ENCODE data around the gene STK4.

STK4 gene

GRCh38 chr20:45091366-45091765, 125.1 kb downstream of the STK4 start:
- DNase-seq: no peak

GRCh38 chr20:45092898-45093297, 126.6 kb downstream of the STK4 start:
- no peak for DNase-seq

DNA sequence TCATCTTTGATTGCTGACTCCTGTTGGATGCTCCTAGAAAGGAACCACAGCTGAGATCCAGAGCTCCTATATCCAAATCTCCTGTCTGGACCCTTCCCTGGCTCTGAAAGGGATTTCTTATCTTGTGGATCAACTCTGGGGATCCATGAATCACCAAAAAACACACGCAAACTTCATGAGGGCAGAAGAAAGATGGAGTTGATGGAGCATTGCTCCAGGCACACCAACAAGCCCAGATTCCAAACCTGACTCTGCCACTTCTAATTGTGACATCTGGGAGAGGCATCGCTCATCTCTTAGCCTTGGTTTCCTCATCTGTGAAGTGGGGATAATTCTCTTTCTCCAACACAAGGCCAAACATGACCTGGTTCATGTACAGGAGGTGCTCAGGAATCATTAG, 127.9 kb downstream of the STK4 start:
- DNase-seq: no peak

GRCh38 chr20:45094864-45095574, 128.7 kb downstream of the STK4 start:
- DNase-seq: no peak

DNA sequence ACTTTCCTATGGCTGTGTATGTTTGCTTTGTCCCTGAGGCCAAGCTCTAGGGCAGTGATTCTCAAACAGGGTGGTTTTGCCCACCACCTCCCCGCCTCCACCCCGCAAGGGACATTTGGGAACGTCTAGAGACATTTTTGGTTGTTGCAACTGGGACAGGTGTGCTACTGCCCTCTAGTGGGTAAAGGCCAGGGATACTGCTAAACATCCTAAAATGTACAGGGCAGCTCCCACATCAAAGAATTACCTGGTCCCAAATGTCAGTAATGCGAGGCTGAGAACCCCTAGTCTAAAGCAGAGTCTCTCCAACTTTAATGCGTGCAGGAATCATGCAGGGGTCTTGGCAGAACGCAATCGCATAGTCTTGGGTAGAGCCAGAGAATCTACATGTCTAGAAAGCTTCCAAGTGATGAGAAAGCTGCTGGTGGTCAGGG, 129.5 kb downstream of the STK4 start:
- DNase-seq: peak; percentile 55

GRCh38 chr20:45096781-45097180, 130.5 kb downstream of the STK4 start:
- no peak for DNase-seq

GRCh38 chr20:45097485-45098102, 131.3 kb downstream of the STK4 start:
- DNase-seq: no peak

DNA sequence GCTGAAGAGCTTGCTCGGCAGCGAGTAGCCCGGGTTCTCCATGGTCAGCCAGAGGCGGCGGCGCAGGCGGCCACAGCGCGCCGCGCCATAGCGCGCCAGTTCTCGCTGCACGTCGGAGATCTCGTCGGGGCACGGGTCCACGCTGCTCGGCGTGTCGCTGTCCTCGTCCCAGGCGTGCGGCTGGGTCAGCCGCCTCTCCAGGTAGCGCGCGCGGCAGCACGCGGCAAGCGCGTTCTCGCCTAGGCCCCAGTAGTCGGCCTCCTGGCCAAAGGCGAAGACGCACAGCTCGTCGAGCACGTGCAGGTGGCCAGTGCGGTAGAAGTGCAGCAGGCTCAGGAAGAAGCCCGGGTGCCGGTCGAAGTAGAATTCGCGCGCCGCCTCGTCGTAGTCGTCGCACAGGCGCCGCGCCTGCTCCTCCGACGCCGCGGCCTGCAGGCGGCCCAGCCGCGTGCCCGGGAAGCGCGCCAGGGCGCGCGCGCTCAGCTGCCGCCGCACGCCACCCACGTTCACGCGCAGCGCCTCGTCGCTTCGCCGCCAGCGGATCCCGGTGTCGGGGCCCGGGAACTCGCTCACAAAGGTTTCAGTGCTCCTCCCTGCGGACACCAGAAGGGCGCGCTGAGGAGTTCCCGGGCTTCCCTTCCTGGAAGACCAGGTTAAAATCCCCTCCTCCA, 131.9 kb downstream of the STK4 start:
- no peak for DNase-seq

DNA sequence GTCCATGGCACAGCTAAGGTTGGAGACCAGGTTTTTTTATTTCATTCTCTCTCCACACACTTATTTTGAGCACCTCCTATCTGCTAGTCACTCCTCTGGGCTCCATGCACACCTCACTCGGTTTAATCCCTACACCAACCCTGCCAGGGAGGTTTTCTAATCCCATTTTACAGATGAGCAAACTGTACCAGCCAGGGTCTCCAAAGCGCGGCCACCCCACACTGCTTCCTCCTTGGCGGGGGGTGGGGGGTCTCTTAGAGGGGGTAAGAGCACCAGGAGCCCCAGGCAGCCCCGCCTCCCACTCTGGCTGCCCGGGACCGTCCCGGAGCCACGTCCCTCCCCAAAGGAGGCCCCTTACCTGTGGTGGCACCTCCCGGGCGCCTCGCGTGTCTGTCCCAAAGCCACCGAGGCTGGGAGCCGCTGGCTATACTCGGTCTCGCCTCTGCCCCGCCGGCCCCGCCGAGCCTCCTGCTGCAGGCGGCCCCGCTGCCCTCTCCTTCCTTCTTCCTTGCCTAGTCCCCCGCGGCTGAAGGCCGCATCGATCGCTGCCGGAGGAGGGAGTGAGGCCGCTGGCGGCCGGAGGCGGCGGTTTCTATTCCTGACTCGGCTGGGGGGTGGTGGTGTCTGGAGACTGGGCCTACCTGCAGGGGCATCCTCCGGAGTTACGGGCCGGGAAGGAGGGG, 134.4 kb downstream of the STK4 start, which contains the start of gene KCNS1:
KCNS1 (minus strand) TSS at position 565 of the 683 bp plus-strand sequence. CDS start 1,891 bp downstream, outside the sequence.
- DNase-seq: no peak

DNA sequence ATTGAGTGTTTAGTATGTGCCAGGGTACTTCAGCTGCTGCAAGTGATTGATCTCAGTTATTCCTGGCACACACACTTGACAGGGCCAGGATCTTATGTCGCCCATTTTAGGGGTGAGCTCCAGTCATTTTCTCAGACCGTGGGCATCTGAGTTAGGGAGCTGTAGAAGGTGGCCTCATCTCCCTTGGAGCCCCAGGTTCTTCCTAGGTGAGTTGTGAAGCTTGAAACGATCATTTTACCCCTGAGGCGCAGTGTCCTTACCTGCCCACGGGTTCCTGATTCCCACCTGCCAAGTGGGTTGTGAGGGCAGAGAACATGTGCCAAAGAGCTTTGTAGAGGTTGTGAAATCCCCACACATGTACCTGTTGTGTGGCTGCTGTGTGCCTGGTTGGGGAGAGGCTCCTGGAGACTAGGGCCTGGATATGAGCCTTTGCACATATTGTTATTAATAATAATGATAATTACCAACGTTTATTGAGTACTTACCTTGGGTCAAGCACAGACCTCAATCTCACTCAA, 135.1 kb downstream of the STK4 start:
- DNase-seq: no peak

DNA sequence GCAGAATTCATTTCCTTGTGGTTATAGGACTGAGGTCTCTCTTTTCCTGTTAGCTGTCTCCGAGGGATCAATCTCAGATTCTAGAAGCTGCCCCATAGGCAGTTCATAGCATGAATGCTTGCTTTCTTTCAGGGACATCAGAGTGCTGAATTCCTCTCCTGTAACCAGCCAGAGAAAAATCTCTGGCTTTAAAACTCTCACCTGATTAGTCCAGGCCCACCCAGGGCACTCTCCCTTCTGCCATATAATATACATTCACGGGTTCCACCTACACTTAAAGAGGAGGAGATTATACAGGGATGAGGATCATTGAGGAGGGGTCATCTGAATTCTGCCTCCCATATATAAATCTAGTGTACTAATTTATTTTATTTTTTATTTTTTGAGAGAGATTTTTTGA, 136.8 kb downstream of the STK4 start:
- no peak for DNase-seq

- no peak for DNase-seq
Observed at GRCh38 chr20:45104786-45105185, 138.5 kb downstream of the STK4 start.

DNA sequence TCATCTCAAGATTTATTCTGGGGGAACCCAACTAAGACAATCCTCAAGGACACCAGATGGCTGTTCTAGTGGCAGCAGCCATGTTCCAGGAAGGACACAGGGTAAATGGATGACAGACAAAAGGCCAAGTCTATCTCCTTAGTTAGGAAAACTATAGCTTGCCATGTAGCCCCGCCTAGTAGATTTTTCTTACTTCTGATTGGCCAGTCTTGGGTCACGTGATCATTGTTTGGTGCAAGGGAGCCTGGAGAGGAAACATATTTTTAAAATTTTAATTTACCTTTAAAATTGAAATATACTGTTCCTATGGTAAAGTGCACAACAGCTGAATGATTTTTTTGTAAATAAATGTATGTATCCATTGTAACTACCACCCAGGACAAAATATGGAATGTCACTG, 139.0 kb downstream of the STK4 start:
- DNase-seq: no peak

DNA sequence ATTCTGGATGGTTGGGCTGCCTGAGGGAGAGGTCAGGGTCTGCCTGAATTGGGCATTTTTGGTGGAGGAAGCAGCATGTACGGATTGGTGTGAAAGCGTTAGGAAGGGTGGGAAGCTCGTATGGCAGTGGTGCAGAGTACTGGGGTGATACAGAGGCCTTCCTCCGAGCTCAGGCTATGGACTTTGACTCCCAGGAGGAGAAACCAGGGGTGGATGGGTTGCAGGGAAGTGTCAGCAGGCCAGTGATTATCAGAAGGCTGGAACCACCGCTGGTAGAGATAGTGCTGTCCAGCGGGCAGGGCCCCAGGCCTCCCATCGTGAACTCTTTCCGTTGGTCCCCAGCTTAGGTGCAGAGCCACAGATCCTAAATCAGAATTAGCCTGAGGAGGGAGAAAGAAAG, 143.3 kb downstream of the STK4 start:
- DNase-seq: no peak

DNA sequence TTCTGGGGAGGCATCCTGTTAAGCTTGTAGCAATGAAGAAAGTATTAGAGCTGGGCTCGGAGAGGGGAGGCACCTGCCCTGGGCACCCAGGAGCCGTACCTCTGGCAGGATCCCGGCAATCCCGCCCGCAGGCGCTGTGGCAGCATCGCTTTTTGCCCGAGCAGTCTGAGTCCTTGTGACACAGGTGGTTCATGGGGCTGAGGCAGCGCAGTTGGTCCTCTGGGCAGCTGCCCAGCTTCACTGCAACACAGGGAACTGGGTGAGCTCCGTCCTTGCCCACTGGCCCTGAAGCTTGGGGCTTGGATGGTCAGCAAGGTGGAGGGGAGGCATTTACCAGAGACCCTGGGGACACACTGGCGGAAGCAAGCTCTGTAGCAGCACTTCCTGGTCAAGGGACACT, 144.0 kb downstream of the STK4 start:
- DNase-seq: no peak

DNA sequence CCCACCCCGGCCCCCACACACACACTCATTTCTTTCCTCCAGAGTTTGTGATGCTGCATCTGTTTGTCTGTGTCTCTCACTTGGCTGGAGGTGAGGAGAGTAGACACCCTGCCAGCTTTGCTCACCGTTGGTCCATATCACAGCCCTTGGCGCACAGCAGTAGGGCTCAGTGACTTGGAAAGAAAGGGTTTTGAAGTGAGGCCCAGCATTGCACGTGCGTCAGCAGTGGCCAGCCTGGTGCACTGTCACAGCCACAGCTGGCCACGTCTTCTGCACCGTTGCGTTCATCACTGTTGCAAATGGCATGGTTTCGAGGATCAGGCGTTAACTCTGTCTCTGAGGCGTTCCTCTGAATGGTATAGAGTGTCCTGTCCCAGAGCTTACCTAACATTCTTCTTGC, 145.0 kb downstream of the STK4 start:
- DNase-seq: no peak

DNA sequence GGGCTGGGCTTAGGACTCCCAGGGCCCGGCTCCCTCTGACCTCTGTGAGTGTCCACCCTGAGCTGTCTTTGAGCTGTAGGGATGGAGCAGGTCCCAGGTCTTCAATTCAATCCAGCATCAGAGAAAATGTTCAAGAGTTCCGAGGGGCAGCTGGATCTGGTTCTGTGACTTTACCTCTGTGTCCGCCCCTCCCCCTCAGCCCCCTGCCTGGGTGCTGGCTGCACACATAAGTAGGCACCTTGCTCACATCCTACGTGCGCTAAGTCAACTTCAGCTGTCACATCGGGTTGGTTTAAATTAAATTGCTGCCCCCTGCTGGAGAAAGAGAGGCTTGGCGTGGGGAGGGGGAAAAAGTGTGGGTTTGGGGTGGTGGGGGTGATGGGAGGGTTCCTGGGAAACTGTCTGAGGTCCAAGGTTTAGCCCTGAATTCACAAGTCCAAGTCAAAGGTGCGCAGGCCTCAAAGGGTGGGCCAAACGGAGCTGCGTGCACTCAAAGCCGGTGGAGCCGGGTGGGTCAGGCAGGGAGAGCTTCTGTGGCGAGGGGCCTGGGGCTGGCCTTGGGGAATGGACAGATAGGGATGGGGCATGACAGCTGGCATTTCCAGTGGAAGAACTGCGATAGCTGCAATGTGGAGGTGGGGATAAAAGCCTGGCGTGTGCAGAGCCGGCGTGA, 145.6 kb downstream of the STK4 start:
- no peak for DNase-seq

GRCh38 chr20:45112754-45113153, 146.4 kb downstream of the STK4 start:
- DNase-seq: no peak

DNA sequence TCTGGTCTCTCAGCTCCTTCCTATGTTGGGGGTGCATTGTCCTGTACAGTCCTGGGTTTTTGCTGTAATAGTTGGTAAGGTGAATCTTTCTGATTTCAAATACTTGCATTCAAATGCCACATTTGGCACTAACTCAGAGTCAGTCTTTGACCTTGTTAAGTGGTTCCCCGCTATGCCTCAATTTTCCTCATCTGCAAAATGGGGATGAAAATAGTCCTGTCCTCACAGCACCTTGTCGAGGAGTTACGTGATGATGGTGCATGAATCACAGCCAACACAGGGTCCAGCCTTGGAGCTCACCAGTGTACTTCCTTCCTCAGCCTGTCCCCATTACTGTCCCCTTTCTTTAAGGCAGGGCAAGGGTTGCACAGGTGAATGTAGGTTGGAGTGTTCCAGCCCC, 147.6 kb downstream of the STK4 start:
- DNase-seq: no peak

DNA sequence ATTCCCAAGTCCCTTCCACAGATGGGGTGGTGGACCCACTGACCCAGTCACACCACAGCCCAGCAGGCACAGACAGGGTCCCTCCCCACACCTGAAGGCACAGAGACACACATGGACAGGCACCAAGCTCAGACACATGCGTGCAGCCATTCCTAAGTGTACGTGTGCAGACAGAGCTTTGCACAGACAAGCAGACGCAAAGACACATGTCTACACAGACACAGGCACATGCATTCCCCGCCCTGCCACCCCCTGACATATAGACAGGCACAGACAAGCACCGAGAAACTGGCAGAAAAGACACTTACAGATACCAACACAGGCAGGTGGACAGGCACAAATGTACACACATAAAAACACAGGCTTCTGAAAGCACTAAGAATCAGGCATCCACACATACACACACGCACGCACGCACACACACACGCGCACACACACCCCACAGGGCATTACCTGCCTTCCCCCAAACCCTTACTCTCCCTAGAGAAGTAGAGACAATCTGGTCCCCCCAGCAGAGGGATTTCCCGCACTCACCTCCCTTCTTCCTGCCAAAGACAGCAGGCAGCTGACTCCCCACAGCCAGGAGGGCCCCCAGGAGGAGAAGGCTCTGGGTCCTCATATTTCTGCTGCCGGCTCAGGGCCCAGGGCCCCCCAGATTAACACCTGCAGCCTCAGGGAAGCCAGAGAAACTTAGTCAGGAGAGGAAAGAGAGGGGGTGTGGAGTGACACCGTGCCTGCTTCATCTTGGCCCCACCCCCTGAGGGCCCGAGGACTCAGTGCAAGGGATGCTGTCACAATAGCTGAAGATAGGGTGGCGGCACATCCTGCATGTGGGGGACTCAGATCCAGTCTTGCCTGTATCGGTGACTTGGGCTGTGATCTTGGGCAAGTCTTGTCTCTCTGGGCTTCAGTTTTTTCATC, 148.4 kb downstream of the STK4 start, which contains the start of gene WFDC5:
WFDC5 (minus strand) TSS at position 710 of the 921 bp plus-strand sequence; CDS start at position 619, 91 bp downstream.
- DNase-seq: no peak

GRCh38 chr20:45115386-45115774, 149.1 kb downstream of the STK4 start:
- no peak for DNase-seq
